ENCODE measurements around the gene ZNF3.

Gene ZNF3

GRCh38 chr7:100102950-100103840 lies 21.7 kb upstream of the ZNF3 start:
- TF ChIP-seq Cebpa-rat (IDR thresholded peaks at IDR 0.05) = no peak
- Histone ChIP-seq H3K36me3 (peaks cover 60 to 75% (median 68%) of the 10 kb centered on the region in 11 experiments), H3K9ac (peak overlapping the region; percentile 79 to 99 (median 97); a peak in 20 of 22 replicates), H3K9me3 (replicated peaks in 1 of 11) (no peaks in the 10 kb centered on the region), H3K27ac (peak overlapping the region in 7 of 11 experiments; percentile 94 to 99 (median 97); a peak in 10 of 22 replicates), H3K4me2 (peak overlapping the region; percentile 85 to 98 (median 91); a peak in 21 of 22 replicates), H3K27me3 (no peaks in the 10 kb centered on the region), H3K4me3 (peak overlapping the region in 7 of 10 experiments; percentile 82 to 97 (median 90); a peak in 10 of 20 replicates), H3K4me1 (peaks cover 25 to 50% (median 40%) of the 10 kb centered on the region in 10 experiments), H4K20me1 (peaks cover 0 to 37% (median 19%) of the 10 kb centered on the region in 11 experiments; a peak in 16 of 22 replicates)

- H3K27ac ChIP-seq = peak within 1 kb of the TSS; percentile 65 to 99 (median 96)
- H3K27me3 ChIP-seq = no peaks in the 10 kb centered on the region
- TF ChIP-seq Cebpa-rat (IDR thresholded peaks at IDR 0.05) = no peak
- no peaks in the 10 kb centered on the region for H3K9me3 ChIP-seq (replicated peaks in 1 of 11)
- H3K36me3 ChIP-seq = peaks cover 61 to 75% (median 69%) of the 10 kb centered on the region in 11 experiments
- peak within 1 kb of the TSS; percentile 87 to 99 (median 94) for H3K4me2 ChIP-seq
- peak within 1 kb of the TSS; percentile 79 to 99 (median 97) for H3K9ac ChIP-seq
- peaks cover 0 to 44% (median 38%) of the 10 kb centered on the region in 11 experiments; a peak in 17 of 22 replicates for H4K20me1 ChIP-seq
- H3K4me3 ChIP-seq = peak within 1 kb of the TSS; percentile 77 to 97 (median 86)
- H3K4me1 ChIP-seq = peaks cover 28 to 59% (median 47%) of the 10 kb centered on the region in 10 experiments
These were observed 19.7 kb upstream of the ZNF3 start, which contains the start of the genes AP4M1 and MCM7 for GRCh38 chr7:100101016-100101862. Gene AP4M1 (plus strand): TSS chr7:100101643. CDS start chr7:100101715, 72 bp downstream. Gene MCM7 (minus strand): TSS chr7:100101397. CDS start chr7:100101294, 103 bp downstream.

DNA sequence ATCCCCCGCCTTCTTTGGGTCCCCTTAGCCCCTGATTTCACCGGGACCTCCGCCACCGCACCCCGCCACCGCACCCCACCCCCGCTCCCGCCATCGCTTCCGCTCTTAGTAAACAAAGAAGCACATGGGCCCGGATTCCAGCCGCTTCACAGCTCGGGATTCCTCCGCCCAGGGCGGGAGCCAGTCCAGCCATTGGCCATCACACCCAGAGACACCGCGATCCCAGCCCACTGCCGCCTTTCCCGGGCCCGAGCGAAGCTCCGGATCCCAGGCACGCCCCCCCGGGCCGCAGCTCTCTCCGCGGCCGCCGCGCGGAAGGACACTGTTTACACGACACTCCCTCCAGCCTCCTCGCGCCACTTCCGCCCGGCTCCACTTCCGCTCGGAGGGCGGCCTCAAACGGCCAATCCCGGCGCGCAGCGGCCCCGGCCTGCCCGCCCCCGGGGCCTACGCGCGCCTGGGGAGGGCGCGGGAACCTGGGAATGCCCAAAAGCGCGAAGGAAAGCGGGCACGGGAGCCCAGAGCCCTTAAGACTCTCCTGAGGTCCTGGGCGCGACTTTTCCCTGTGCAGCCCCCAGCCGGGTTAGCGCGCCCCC lies 19.0 kb upstream of the ZNF3 start:
- Histone ChIP-seq H3K4me1 (peaks cover 28 to 59% (median 48%) of the 10 kb centered on the region in 10 experiments), H3K4me2 (peak overlapping the region; percentile 86 to 99 (median 92)), H4K20me1 (peaks cover 0 to 49% (median 45%) of the 10 kb centered on the region in 11 experiments; a peak in 18 of 22 replicates), H3K9ac (peak overlapping the region; percentile 78 to 99 (median 97)), H3K27me3 (no peaks in the 10 kb centered on the region), H3K4me3 (peak overlapping the region; percentile 77 to 97 (median 86)), H3K9me3 (replicated peaks in 1 of 11) (no peaks in the 10 kb centered on the region), H3K36me3 (peaks cover 61 to 75% (median 69%) of the 10 kb centered on the region in 11 experiments), H3K27ac (peak overlapping the region; percentile 45 to 99 (median 96); a peak in 21 of 22 replicates)
- no peak for TF ChIP-seq Cebpa-rat (IDR thresholded peaks at IDR 0.05)

GRCh38 chr7:100099452-100099851 lies 17.9 kb upstream of the ZNF3 start:
- peak overlapping the region; percentile 78 to 99 (median 97) for H3K9ac ChIP-seq
- peaks cover 28 to 61% (median 47%) of the 10 kb centered on the region in 10 experiments for H3K4me1 ChIP-seq
- H3K27ac ChIP-seq = peak overlapping the region in 10 of 11 experiments; percentile 79 to 99 (median 96); a peak in 20 of 22 replicates
- H3K4me2 ChIP-seq = peak overlapping the region; percentile 86 to 99 (median 92)
- peaks cover 61 to 75% (median 70%) of the 10 kb centered on the region in 11 experiments for H3K36me3 ChIP-seq
- H3K4me3 ChIP-seq = peak overlapping the region; percentile 77 to 97 (median 86)
- H3K27me3 ChIP-seq = no peaks in the 10 kb centered on the region
- no peaks in the 10 kb centered on the region for H3K9me3 ChIP-seq (replicated peaks in 1 of 11)
- TF ChIP-seq Cebpa-rat (IDR thresholded peaks at IDR 0.05) = no peak
- H4K20me1 ChIP-seq = peaks cover 0 to 60% (median 56%) of the 10 kb centered on the region in 11 experiments; a peak in 18 of 22 replicates

GRCh38 chr7:100098913-100099312 lies 17.4 kb upstream of the ZNF3 start:
- Histone ChIP-seq H3K4me2 (peak overlapping the region; percentile 86 to 99 (median 92)), H3K9ac (peak overlapping the region; percentile 78 to 99 (median 97); a peak in 20 of 22 replicates), H3K4me1 (peaks cover 28 to 60% (median 45%) of the 10 kb centered on the region in 10 experiments), H3K4me3 (peak overlapping the region in 9 of 10 experiments; percentile 80 to 97 (median 87); a peak in 18 of 20 replicates), H4K20me1 (peaks cover 0 to 65% (median 62%) of the 10 kb centered on the region in 11 experiments; a peak in 18 of 22 replicates), H3K27me3 (no peaks in the 10 kb centered on the region), H3K9me3 (replicated peaks in 1 of 11) (no peaks in the 10 kb centered on the region), H3K27ac (peak overlapping the region in 10 of 11 experiments; percentile 79 to 99 (median 96); a peak in 17 of 22 replicates), H3K36me3 (peaks cover 61 to 75% (median 70%) of the 10 kb centered on the region in 11 experiments)
- TF ChIP-seq Cebpa-rat (IDR thresholded peaks at IDR 0.05) = no peak

GRCh38 chr7:100095704-100096103 lies 14.2 kb upstream of the ZNF3 start:
- H3K9me3 ChIP-seq (replicated peaks in 1 of 11) = no peaks in the 10 kb centered on the region
- no peak overlapping the region for H3K4me2 ChIP-seq
- no peaks in the 10 kb centered on the region for H3K27me3 ChIP-seq
- H3K27ac ChIP-seq = no peak overlapping the region
- peaks cover 24 to 52% (median 34%) of the 10 kb centered on the region in 10 experiments for H3K4me1 ChIP-seq
- H4K20me1 ChIP-seq = peaks cover 0 to 95% (median 88%) of the 10 kb centered on the region in 11 experiments; a peak in 19 of 22 replicates
- H3K9ac ChIP-seq = peak overlapping the region in 9 of 11 experiments; percentile 8 to 44 (median 25); a peak in 9 of 22 replicates
- H3K4me3 ChIP-seq = no peak overlapping the region
- TF ChIP-seq Cebpa-rat (IDR thresholded peaks at IDR 0.05) = no peak
- peaks cover 88 to 95% (median 93%) of the 10 kb centered on the region in 11 experiments for H3K36me3 ChIP-seq

GRCh38 chr7:100095289-100095688 lies 13.8 kb upstream of the ZNF3 start:
- no peak overlapping the region for H3K4me2 ChIP-seq
- H3K9ac ChIP-seq = peak overlapping the region in 6 of 11 experiments; percentile 8 to 44 (median 31); a peak in 6 of 22 replicates
- H3K9me3 ChIP-seq (replicated peaks in 1 of 11) = no peaks in the 10 kb centered on the region
- no peak overlapping the region for H3K4me3 ChIP-seq
- peaks cover 92 to 99% (median 97%) of the 10 kb centered on the region in 11 experiments for H3K36me3 ChIP-seq
- TF ChIP-seq Cebpa-rat (IDR thresholded peaks at IDR 0.05) = no peak
- peaks cover 0 to 95% (median 88%) of the 10 kb centered on the region in 11 experiments; a peak in 19 of 22 replicates for H4K20me1 ChIP-seq
- H3K27ac ChIP-seq = no peak overlapping the region
- H3K27me3 ChIP-seq = no peaks in the 10 kb centered on the region
- peaks cover 28 to 56% (median 37%) of the 10 kb centered on the region in 10 experiments for H3K4me1 ChIP-seq
